ENCODE measurements around the gene NDUFAF3. TPM values are rescaled to one million over a fixed set of nuclear protein-coding genes. Genes with fewer than 3 reads are reported as not detected.
A peak's percentile ranks its signal among the peaks of the same experiment; 100 is the strongest.

The NDUFAF3 gene
- total and polyA plus RNA-seq, 10 of the 15 experiments (the other 5 are each of a cell fraction or from before 2014, with no cell fraction given), result 25.4 to 228 (median 63.9) TPM

- TF ChIP-seq ZNF217 (IDR thresholded peaks at IDR 0.05), result no peak
These were observed 35.3 kb downstream of the NDUFAF3 start (continued) for GRCh38 chr3:49057268-49057667.

- FAIRE-seq, result no peak
- intact Hi-C loops (cut with micrococcal nuclease; ENCODE audit: unreplicated experiment) (no loop called here), in situ Hi-C loops (cut with MboI) (no loop called here)
- H3K4me2 ChIP-seq (ENCODE audit: control insufficient read depth, insufficient read depth), result no peak overlapping the region
- no peak for DNase-seq (ENCODE audit: low read depth, low spot score)
- no peaks in the 10 kb centered on the region for H4K20me1 ChIP-seq (ENCODE audit: control insufficient read depth, insufficient read depth)
- 98% methylated on average over 7 of the region's 7 CpGs for WGBS (ENCODE audit: insufficient coverage, insufficient replicate concordance, low lambda C conversion rate, missing lambda C conversion rate)
- H3K4me1 ChIP-seq (ENCODE audit: control insufficient read depth, insufficient read depth, low read length), result no peaks in the 10 kb centered on the region
- ChIA-PET POLR2A (no interaction called here), RAD21 (ENCODE audit: unreplicated experiment) (interaction anchor here (0.7 kb wide), 1 partner anchor 13 kb away, joined by 3 read pairs; no protein-coding TSS in a partner anchor), SMC1A (ENCODE audit: uncharacterized antibody, unreplicated experiment) (no interaction called here), CTCF (no interaction called here)
- no peaks in the 10 kb centered on the region for H3K9me3 ChIP-seq (replicated peaks; ENCODE audit: control insufficient read depth, insufficient read depth, low read length)
- H3K4me3 ChIP-seq, result no peak overlapping the region
- H3K36me3 ChIP-seq (ENCODE audit: control insufficient read depth in 2 of 2, insufficient read depth in 2 of 2, low read length in 1 of 2), result peaks cover 14 to 26% of the 10 kb centered on the region in 2 experiments
- no TSS peak for BruUV-seq (replicated peaks)
- no peak for TF ChIP-seq STAT3 (IDR thresholded peaks at IDR 0.05; ENCODE audit: low read depth, low read length)
- no peak for TF ChIP-seq FOXM1 (IDR thresholded peaks at IDR 0.05; ENCODE audit: low read depth, low read length)
- no peaks in the 10 kb centered on the region for H3K79me2 ChIP-seq (ENCODE audit: control insufficient read depth, insufficient read depth, low read length)
- no peak overlapping the region for H2AFZ ChIP-seq (ENCODE audit: control insufficient read depth, low read depth, low read length)
- no peaks in the 10 kb centered on the region for H3K27me3 ChIP-seq (replicated peaks in 1 of 2; ENCODE audit: control insufficient read depth in 2 of 2, insufficient read depth in 2 of 2, low read length in 1 of 2)
- ATAC-seq, result no peak
- H3K27ac ChIP-seq (ENCODE audit: control insufficient read depth, insufficient read depth), result no peak overlapping the region
- no peak overlapping the region for H3K9ac ChIP-seq (ENCODE audit: control insufficient read depth, insufficient read depth, low read length)
These were observed 36.1 kb downstream of the NDUFAF3 start for GRCh38 chr3:49058011-49058410.

MicroRNAs within 50 kb of the gene (microRNA counts, 767-probe panel; counts per million panel counts)
- microRNA hsa-miR-191-5p, result 4,701 counts per million, percentile 97 among the panel's probes with 10 or more counts
- 3,282 counts per million, percentile 90 among the panel's probes with 10 or more counts for microRNA hsa-miR-425-5p

Small RNA genes within 50 kb of the gene (microRNA-seq; reads per million reads assigned to microRNA genes)
- gene MIR191 (17,654 reads per million, percentile 98 among the genes with 10 or more reads in this experiment), gene MIR425 (11,061 reads per million, percentile 97 among the genes with 10 or more reads in this experiment)

Small RNA genes within 50 kb of the gene (small RNA-seq; reads per million reads assigned to genes)
- 30,206 reads per million, percentile 100 among the genes with 10 or more reads in this experiment for gene MIR191
- 855 reads per million, percentile 100 among the genes with 10 or more reads in this experiment for gene MIR425

Other genes starting within 250 kb of the NDUFAF3 start
Only the 7 nearest of the 13 such genes appear.
- gene P4HTM, start 31.9 kb upstream of the NDUFAF3 start, total RNA-seq (2014; rRNA removed), result 27.1 and 31.1 TPM in 2 replicates
- gene P4HTM, start 31.9 kb upstream of the NDUFAF3 start, total RNA-seq (2014; rRNA removed; fragmentation: Illumina TruSeq; extraction: Trizol), result 13.6 and 13.7 TPM in 2 replicates
- 24.4 and 28.6 TPM in 2 replicates for gene P4HTM, start 31.9 kb upstream of the NDUFAF3 start, total RNA-seq (2021)
- 15.8 and 23.6 TPM in 2 replicates for gene P4HTM, start 31.9 kb upstream of the NDUFAF3 start, polyA plus RNA-seq (2011; rRNA removed)
- gene P4HTM, start 31.9 kb upstream of the NDUFAF3 start, polyA plus RNA-seq (2014; fragmentation: Illumina TruSeq; extraction: Trizol), result 5.3 and 9.7 TPM in 2 replicates
- 1 to 10 TPM in 1 of 2 experiments, under 1 TPM in 1; 0.76 to 6.5 TPM for gene P4HTM, start 31.9 kb upstream of the NDUFAF3 start, polyA plus RNA-seq (2014; fragmentation: Nextera tagmentation; extraction: Ambion mirVana)
- gene P4HTM, start 31.9 kb upstream of the NDUFAF3 start, polyA plus RNA-seq (2014; rRNA removed), result 28.7 and 28.8 TPM in 2 replicates
- gene P4HTM, start 31.9 kb upstream of the NDUFAF3 start, polyA plus RNA-seq (2016; fragmentation: Nextera tagmentation; extraction: Ambion mirVana), result 10 to 100 TPM; 22.7 to 23.1 TPM
- gene WDR6, start 14.7 kb upstream of the NDUFAF3 start, total RNA-seq (2014; rRNA removed), result 72.6 and 85.5 TPM in 2 replicates
- 57.8 and 59.9 TPM in 2 replicates for gene WDR6, start 14.7 kb upstream of the NDUFAF3 start, total RNA-seq (2014; rRNA removed; fragmentation: Illumina TruSeq; extraction: Trizol)
- gene WDR6, start 14.7 kb upstream of the NDUFAF3 start, total RNA-seq (2021), result 150 and 169 TPM in 2 replicates
- 53.5 and 119 TPM in 2 replicates for gene WDR6, start 14.7 kb upstream of the NDUFAF3 start, polyA plus RNA-seq (2011; rRNA removed)
- 60.4 and 105 TPM in 2 replicates for gene WDR6, start 14.7 kb upstream of the NDUFAF3 start, polyA plus RNA-seq (2014; fragmentation: Illumina TruSeq; extraction: Trizol)
- 10 to 100 TPM; 21.3 to 24.1 TPM for gene WDR6, start 14.7 kb upstream of the NDUFAF3 start, polyA plus RNA-seq (2014; fragmentation: Nextera tagmentation; extraction: Ambion mirVana)
- gene WDR6, start 14.7 kb upstream of the NDUFAF3 start, polyA plus RNA-seq (2014; rRNA removed), result 126 and 141 TPM in 2 replicates
- gene WDR6, start 14.7 kb upstream of the NDUFAF3 start, polyA plus RNA-seq (2016; fragmentation: Nextera tagmentation; extraction: Ambion mirVana), result 100 to 1,000 TPM; 110 to 116 TPM
- gene DALRD3, start 3.5 kb upstream of the NDUFAF3 start, total RNA-seq (2014; rRNA removed), result 28.2 and 30.4 TPM in 2 replicates
- gene DALRD3, start 3.5 kb upstream of the NDUFAF3 start, total RNA-seq (2014; rRNA removed; fragmentation: Illumina TruSeq; extraction: Trizol), result 12.2 and 14.9 TPM in 2 replicates
- 20.5 and 23.7 TPM in 2 replicates for gene DALRD3, start 3.5 kb upstream of the NDUFAF3 start, total RNA-seq (2021)
- gene DALRD3, start 3.5 kb upstream of the NDUFAF3 start, polyA plus RNA-seq (2011; rRNA removed), result 15.6 and 26.3 TPM in 2 replicates
- 13.8 and 15.7 TPM in 2 replicates for gene DALRD3, start 3.5 kb upstream of the NDUFAF3 start, polyA plus RNA-seq (2014; fragmentation: Illumina TruSeq; extraction: Trizol)
- 10 to 100 TPM; 10.1 to 21.9 TPM for gene DALRD3, start 3.5 kb upstream of the NDUFAF3 start, polyA plus RNA-seq (2014; fragmentation: Nextera tagmentation; extraction: Ambion mirVana)
- 23.0 and 27.3 TPM in 2 replicates for gene DALRD3, start 3.5 kb upstream of the NDUFAF3 start, polyA plus RNA-seq (2014; rRNA removed)
- gene DALRD3, start 3.5 kb upstream of the NDUFAF3 start, polyA plus RNA-seq (2016; fragmentation: Nextera tagmentation; extraction: Ambion mirVana), result 10 to 100 TPM; 21.2 to 26.0 TPM
- 372 and 393 TPM in 2 replicates for gene IMPDH2, start 7.3 kb downstream of the NDUFAF3 start, total RNA-seq (2014; rRNA removed)
- gene IMPDH2, start 7.3 kb downstream of the NDUFAF3 start, total RNA-seq (2014; rRNA removed; fragmentation: Illumina TruSeq; extraction: Trizol), result 334 and 349 TPM in 2 replicates
- gene IMPDH2, start 7.3 kb downstream of the NDUFAF3 start, total RNA-seq (2021), result 308 and 317 TPM in 2 replicates
- 152 and 190 TPM in 2 replicates for gene IMPDH2, start 7.3 kb downstream of the NDUFAF3 start, polyA plus RNA-seq (2011; rRNA removed)
- gene IMPDH2, start 7.3 kb downstream of the NDUFAF3 start, polyA plus RNA-seq (2014; fragmentation: Illumina TruSeq; extraction: Trizol), result 293 and 341 TPM in 2 replicates
- gene IMPDH2, start 7.3 kb downstream of the NDUFAF3 start, polyA plus RNA-seq (2014; fragmentation: Nextera tagmentation; extraction: Ambion mirVana), result 100 to 1,000 TPM; 386 to 424 TPM
- 354 and 382 TPM in 2 replicates for gene IMPDH2, start 7.3 kb downstream of the NDUFAF3 start, polyA plus RNA-seq (2014; rRNA removed)
- 100 to 1,000 TPM; 229 to 255 TPM for gene IMPDH2, start 7.3 kb downstream of the NDUFAF3 start, polyA plus RNA-seq (2016; fragmentation: Nextera tagmentation; extraction: Ambion mirVana)
- 93.8 and 95.7 TPM in 2 replicates for gene QRICH1, start 72.0 kb downstream of the NDUFAF3 start, total RNA-seq (2014; rRNA removed)
- gene QRICH1, start 72.0 kb downstream of the NDUFAF3 start, total RNA-seq (2014; rRNA removed; fragmentation: Illumina TruSeq; extraction: Trizol), result 78.1 and 85.6 TPM in 2 replicates
- 89.5 and 96.9 TPM in 2 replicates for gene QRICH1, start 72.0 kb downstream of the NDUFAF3 start, total RNA-seq (2021)
- 52.1 and 86.8 TPM in 2 replicates for gene QRICH1, start 72.0 kb downstream of the NDUFAF3 start, polyA plus RNA-seq (2011; rRNA removed)
- 84.8 and 356 TPM in 2 replicates for gene QRICH1, start 72.0 kb downstream of the NDUFAF3 start, polyA plus RNA-seq (2014; fragmentation: Illumina TruSeq; extraction: Trizol)
- gene QRICH1, start 72.0 kb downstream of the NDUFAF3 start, polyA plus RNA-seq (2014; fragmentation: Nextera tagmentation; extraction: Ambion mirVana), result 10 to 100 TPM; 22.2 to 23.3 TPM
- 116 and 117 TPM in 2 replicates for gene QRICH1, start 72.0 kb downstream of the NDUFAF3 start, polyA plus RNA-seq (2014; rRNA removed)
- gene QRICH1, start 72.0 kb downstream of the NDUFAF3 start, polyA plus RNA-seq (2016; fragmentation: Nextera tagmentation; extraction: Ambion mirVana), result 10 to 100 TPM; 41.6 to 48.7 TPM
- 461 and 476 TPM in 2 replicates for gene QARS1, start 82.6 kb downstream of the NDUFAF3 start, total RNA-seq (2014; rRNA removed)
- 199 and 212 TPM in 2 replicates for gene QARS1, start 82.6 kb downstream of the NDUFAF3 start, total RNA-seq (2014; rRNA removed; fragmentation: Illumina TruSeq; extraction: Trizol)
- gene QARS1, start 82.6 kb downstream of the NDUFAF3 start, total RNA-seq (2021), result 369 and 380 TPM in 2 replicates
- 144 and 309 TPM in 2 replicates for gene QARS1, start 82.6 kb downstream of the NDUFAF3 start, polyA plus RNA-seq (2011; rRNA removed)
- gene QARS1, start 82.6 kb downstream of the NDUFAF3 start, polyA plus RNA-seq (2014; fragmentation: Illumina TruSeq; extraction: Trizol), result 249 and 362 TPM in 2 replicates
- 100 to 1,000 TPM; 229 to 328 TPM for gene QARS1, start 82.6 kb downstream of the NDUFAF3 start, polyA plus RNA-seq (2014; fragmentation: Nextera tagmentation; extraction: Ambion mirVana)
- 385 and 397 TPM in 2 replicates for gene QARS1, start 82.6 kb downstream of the NDUFAF3 start, polyA plus RNA-seq (2014; rRNA removed)
- 100 to 1,000 TPM; 168 to 185 TPM for gene QARS1, start 82.6 kb downstream of the NDUFAF3 start, polyA plus RNA-seq (2016; fragmentation: Nextera tagmentation; extraction: Ambion mirVana)
- gene USP19, start 98.7 kb downstream of the NDUFAF3 start, total RNA-seq (2014; rRNA removed), result 33.6 and 35.2 TPM in 2 replicates
- 16.1 and 16.6 TPM in 2 replicates for gene USP19, start 98.7 kb downstream of the NDUFAF3 start, total RNA-seq (2014; rRNA removed; fragmentation: Illumina TruSeq; extraction: Trizol)
- gene USP19, start 98.7 kb downstream of the NDUFAF3 start, total RNA-seq (2021), result 62.2 and 64.2 TPM in 2 replicates
- gene USP19, start 98.7 kb downstream of the NDUFAF3 start, polyA plus RNA-seq (2011; rRNA removed), result 28.1 and 41.7 TPM in 2 replicates
- gene USP19, start 98.7 kb downstream of the NDUFAF3 start, polyA plus RNA-seq (2014; fragmentation: Illumina TruSeq; extraction: Trizol), result 11.1 and 25.7 TPM in 2 replicates
- gene USP19, start 98.7 kb downstream of the NDUFAF3 start, polyA plus RNA-seq (2014; fragmentation: Nextera tagmentation; extraction: Ambion mirVana), result under 1 TPM; 0.24 to 0.68 TPM
- 40.7 and 44.8 TPM in 2 replicates for gene USP19, start 98.7 kb downstream of the NDUFAF3 start, polyA plus RNA-seq (2014; rRNA removed)
- 10 to 100 TPM; 32.7 to 36.6 TPM for gene USP19, start 98.7 kb downstream of the NDUFAF3 start, polyA plus RNA-seq (2016; fragmentation: Nextera tagmentation; extraction: Ambion mirVana)

Measured in GM12878 (cell line).